OCI-M2 (cell line): ENCODE measurements around the gene TRPC3.

Experiments used
- DNase-seq: peaks from one replicate; lab custom pipeline; 2025; ENCODE audit not compliant: unreplicated experiment; lab: John Stamatoyannopoulos, UW

Gene TRPC3

GRCh38 chr4:121876070-121876469 lies 75.8 kb downstream of the TRPC3 start:
- DNase-seq, result no peak

GRCh38 chr4:121875652-121876051 lies 76.2 kb downstream of the TRPC3 start:
- no peak for DNase-seq

DNA sequence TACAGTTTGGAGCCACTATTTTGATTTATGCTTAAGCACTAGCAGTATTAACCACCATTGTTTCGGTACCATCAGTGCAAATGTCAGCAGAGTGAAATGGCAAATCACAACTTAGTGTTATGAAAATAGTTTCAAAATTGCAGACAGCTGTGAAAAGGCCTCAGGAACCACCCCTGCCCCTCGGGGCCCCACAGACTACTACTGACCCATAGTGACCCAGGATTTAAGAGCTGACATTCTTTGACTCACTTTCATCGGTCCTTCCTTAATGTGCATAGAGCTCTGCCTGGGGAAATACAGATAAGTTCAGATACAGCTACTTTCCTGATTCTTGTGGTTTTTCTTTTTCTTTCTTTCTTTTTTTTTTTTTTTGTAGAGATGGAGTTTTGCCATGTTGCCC lies 78.3 kb downstream of the TRPC3 start:
- DNase-seq, result no peak

DNA sequence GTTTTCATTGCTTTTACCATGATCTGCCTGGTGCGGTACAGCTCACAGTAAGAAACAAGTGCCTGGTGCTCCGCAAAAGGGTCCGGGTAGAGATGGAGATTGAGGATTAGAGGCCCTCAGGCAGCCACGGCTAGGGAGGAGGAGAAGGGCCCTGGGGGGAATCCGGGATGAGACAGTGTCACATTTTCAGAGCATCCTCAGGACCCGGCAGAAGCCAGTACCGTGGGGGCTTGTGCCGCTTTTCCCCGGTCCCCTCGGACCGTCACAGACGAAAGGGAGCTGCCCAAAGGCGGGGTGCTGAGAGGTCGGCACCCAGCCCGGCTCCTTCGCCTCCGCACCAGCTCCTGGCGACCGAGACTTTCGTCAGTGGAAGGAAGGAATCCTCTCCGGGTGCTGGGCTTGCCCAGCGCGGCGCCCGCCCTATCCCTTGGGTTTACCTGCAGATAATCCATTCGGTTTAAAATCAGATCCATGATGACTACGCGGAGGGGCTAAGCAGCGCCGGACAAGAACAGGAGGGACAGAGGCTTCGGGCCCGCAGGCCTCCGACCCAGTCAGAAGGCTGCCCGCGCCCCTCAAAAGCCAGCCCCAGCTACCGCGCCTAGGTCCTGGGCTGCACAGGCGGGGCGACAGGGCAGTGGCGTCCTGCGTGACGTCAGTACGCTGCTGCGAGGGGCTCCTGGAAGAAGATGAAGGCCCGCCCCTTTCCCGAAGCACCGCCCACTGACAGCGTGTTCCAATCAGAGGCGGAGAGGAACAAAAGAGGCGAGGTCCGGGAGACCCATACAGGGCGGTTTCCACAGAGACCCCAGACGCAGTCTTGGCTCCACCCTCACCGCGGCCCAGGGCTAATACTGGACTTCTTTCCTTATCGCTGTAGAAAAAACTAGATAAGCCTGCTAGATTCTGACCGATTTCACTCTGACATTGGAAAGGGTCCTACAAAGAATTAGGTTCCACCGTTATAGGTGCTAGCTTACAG lies 81.7 kb downstream of the TRPC3 start, which contains the start of gene BBS7:
BBS7 (minus strand) TSS at position 634 of the 982 bp plus-strand sequence; CDS start at position 473, 161 bp downstream.
- DNase-seq, result peak; percentile 90

DNA sequence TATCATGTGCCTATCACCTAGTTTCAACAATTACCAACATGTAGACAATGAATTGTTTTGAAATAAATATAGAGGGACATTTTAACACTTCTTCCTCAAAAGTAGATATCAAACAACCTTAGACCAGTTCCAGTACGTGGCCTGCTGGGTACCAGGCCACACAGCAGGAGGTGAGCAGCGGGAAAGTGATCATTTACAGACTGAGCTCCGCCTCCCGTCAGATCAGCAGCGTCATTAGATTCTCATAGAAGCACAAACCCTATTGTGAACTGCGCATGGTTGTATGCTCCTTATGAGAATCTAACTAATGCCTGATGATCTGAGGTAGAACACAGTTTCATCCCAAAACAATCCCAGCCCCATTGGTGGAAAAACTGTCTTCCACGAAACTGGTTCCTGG lies 88.1 kb downstream of the TRPC3 start:
- DNase-seq, result no peak

DNA sequence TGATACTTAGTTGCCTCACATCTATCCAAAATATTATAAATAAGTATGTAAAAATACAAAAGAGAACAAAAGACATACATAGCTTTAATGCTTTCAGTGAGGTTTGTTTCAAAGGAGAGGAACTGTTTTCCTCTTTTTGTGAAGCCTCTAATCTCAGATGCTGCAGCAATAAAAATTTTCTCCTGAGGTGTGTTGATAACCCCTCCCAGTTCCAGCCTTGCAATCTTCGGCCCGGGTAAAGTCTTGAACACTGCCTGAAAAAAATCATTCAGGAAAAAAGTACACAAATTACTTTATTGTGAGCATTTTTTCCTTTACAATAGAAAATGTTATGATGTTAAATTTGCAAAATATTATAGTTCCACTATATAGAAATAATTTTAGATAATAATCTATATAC lies 90.4 kb downstream of the TRPC3 start:
- DNase-seq, result no peak

- DNase-seq, result no peak
Observed at GRCh38 chr4:121860121-121860520, 91.7 kb downstream of the TRPC3 start.

DNA sequence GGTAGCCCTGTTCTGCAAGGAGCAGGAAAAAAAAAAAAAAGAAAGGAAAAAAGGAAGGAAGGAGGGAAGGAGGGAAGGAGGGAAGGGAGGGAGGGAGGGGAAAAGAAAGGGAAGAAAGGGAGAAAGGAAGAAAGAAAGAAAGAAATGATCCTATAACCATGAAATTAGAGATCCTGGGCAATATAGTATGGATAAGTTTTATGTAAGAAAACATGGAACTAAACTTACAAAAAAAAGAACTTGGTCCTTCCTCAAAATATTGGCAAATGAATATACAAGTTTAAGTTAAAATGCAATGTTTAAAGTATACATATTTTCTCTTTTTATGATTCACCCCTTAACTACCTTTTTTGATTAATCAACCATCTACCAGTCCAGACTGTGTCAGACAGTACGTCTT lies 100.5 kb downstream of the TRPC3 start:
- DNase-seq, result no peak

- DNase-seq, result no peak
Observed at GRCh38 chr4:121846662-121847061, 105.2 kb downstream of the TRPC3 start.

- DNase-seq, result no peak
Observed at GRCh38 chr4:121842862-121843261, 109.0 kb downstream of the TRPC3 start.

- no peak for DNase-seq
Observed at GRCh38 chr4:121838136-121838535, 113.7 kb downstream of the TRPC3 start.

DNA sequence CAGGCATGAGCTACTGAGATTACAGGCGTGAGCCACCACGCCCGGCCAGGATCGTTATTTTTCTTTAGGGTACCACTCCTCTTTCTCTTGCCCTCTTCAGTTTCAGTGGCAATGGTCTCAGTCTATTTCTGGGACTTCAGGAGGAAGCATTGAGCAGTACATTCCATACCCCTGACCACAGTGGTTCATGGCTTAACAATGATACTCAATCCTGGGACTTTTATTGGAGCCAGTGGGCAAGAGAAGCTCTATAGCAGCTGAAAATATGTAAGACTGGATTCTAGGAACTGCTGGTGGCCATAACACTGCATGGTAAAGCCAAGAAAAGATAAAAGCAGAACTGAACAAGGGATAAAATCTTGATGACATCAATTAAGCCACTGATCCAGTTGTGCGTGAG lies 122.3 kb downstream of the TRPC3 start:
- no peak for DNase-seq
